HG03439 (cell line): Measurements from ENCODE around the gene ARHGEF40.
"Not testable (repeated sequence)": the region's sequence is repeated elsewhere in the genome, so short reads cannot be mapped to it uniquely, and the experiment has no call there.

ENCODE experiments used
- ATAC-seq: cut with Tn5 transposase; IDR thresholded peaks from one replicate; pipeline ENCODE4 v1.9.1; 2021; ENCODE audit warnings: mild to moderate bottlenecking, moderate library complexity; ENCODE audit not compliant: unreplicated experiment

Gene ARHGEF40

GRCh38 chr14:21039585-21040369 is 30.3 kb upstream of the ARHGEF40 start:
- no peak for ATAC-seq

- ATAC-seq: no peak
These were observed 29.7 kb upstream of the ARHGEF40 start for GRCh38 chr14:21040370-21040925.

- ATAC-seq: not testable (repeated sequence)
These were observed 29.2 kb upstream of the ARHGEF40 start for GRCh38 chr14:21040941-21041340.

GRCh38 chr14:21041676-21042433 is 28.2 kb upstream of the ARHGEF40 start, which contains the start of gene RNASE7:
Gene RNASE7, plus strand, starts transcription at chr14:21042362. Its CDS starts 631 bp downstream, at chr14:21042993.
- no peak for ATAC-seq

- ATAC-seq: no peak
These were observed 27.2 kb upstream of the ARHGEF40 start for GRCh38 chr14:21042918-21043317.

GRCh38 chr14:21043387-21043973 is 26.6 kb upstream of the ARHGEF40 start:
- ATAC-seq: no peak

- ATAC-seq: no peak
These were observed 26.0 kb upstream of the ARHGEF40 start for GRCh38 chr14:21043974-21044618.

GRCh38 chr14:21047378-21047781 is 22.7 kb upstream of the ARHGEF40 start:
- ATAC-seq: no peak

GRCh38 chr14:21048638-21049037 is 21.5 kb upstream of the ARHGEF40 start:
- ATAC-seq: no peak

- no peak for ATAC-seq
These were observed 20.8 kb upstream of the ARHGEF40 start for GRCh38 chr14:21049271-21049673.

GRCh38 chr14:21050597-21050996 is 19.5 kb upstream of the ARHGEF40 start:
- ATAC-seq: no peak

GRCh38 chr14:21053184-21054122 is 16.7 kb upstream of the ARHGEF40 start:
- ATAC-seq: no peak

- no peak for ATAC-seq
These were observed 15.9 kb upstream of the ARHGEF40 start for GRCh38 chr14:21054123-21054767.

- no peak for ATAC-seq
These were observed 15.3 kb upstream of the ARHGEF40 start for GRCh38 chr14:21054768-21055145.

GRCh38 chr14:21055432-21056117 is 14.5 kb upstream of the ARHGEF40 start:
- no peak for ATAC-seq

- ATAC-seq: no peak
These were observed 13.5 kb upstream of the ARHGEF40 start for GRCh38 chr14:21056520-21057163.

- ATAC-seq: no peak
These were observed 12.1 kb upstream of the ARHGEF40 start, which contains the start of gene RNASE8 for GRCh38 chr14:21057803-21058675. Gene RNASE8, plus strand, starts transcription at chr14:21057822. Its CDS starts 71 bp downstream, at chr14:21057893.
